Adrenal gland (tissue), 12 donors: ENCODE measurements around the gene ENTREP3. TPM values are rescaled to one million over a fixed set of nuclear protein-coding genes. Genes with fewer than 3 reads are reported as not detected.

Experiments
- DNase-seq, 7 donors: peaks; one replicate each; pipeline ENCODE4 v3.0.0-alpha.2; 2019 to 2020
- H3K27ac ChIP-seq, 5 donors: fragments of 200-600 bp; sonication (generic) in 4 of 5; 1 replicate in 3 of 5; 2 replicates in 2 of 5; pipeline versions ENCODE4 v1.5.1 to v1.8.0; 2016 to 2020; ENCODE audit warnings: mild to moderate bottlenecking in 1 of 5
- H3K27me3 ChIP-seq: fragments of 200-600 bp; 2 replicates; pipeline ENCODE4 v1.8.0; 2021
- H3K36me3 ChIP-seq, 2 donors: fragments of 200-600 bp; replicated peaks in 1 of 2; 1 replicate in 1 of 2; 2 replicates in 1 of 2; pipeline versions ENCODE4 v1.5.1 to v1.8.0; 2018 to 2022
- H3K4me1 ChIP-seq, 2 donors: fragments of 200-600 bp; replicated peaks in 1 of 2; 1 replicate in 1 of 2; 2 replicates in 1 of 2; pipeline versions ENCODE4 v1.5.1 to v1.8.0; 2018 to 2021
- H3K4me3 ChIP-seq, 4 donors: fragments of 200-600 bp; sonication (generic) in 3 of 4; one replicate each; pipeline ENCODE4 v1.5.1; 2016 to 2018
- H3K9me3 ChIP-seq, 3 donors: fragments of 200-600 bp; sonication (generic) in 1 of 3; replicated peaks in 1 of 3; 1 replicate in 2 of 3; 2 replicates in 1 of 3; pipeline versions ENCODE4 v1.5.1 to v1.8.0; 2016 to 2021
- POLR2A ChIP-seq, 2 donors: fragments of 450-650 bp; IDR thresholded peaks; one replicate each; pipeline ENCODE4 v1.6.1; 2017; ENCODE audit warnings: antibody characterized with exemption in 2 of 2, mild to moderate bottlenecking in 2 of 2, moderate library complexity in 1 of 2
- WGBS, 4 donors: extraction: QIAGEN DNeasy Blood & Tissue Kit in 2 of 4; methylation state at CpG; one replicate each; pipeline versions ENCODE4 v1.1.5 to v1.1.7; 2013 to 2017; 5-methylcytosine and 5-hydroxymethylcytosine counted together
- intact Hi-C, 2 donors: fragments of 100-400 bp; cut with DNase I; formaldehyde crosslinking; loops; one replicate each; pipeline versions ENCODE4 v1.14.1 to v1.15.0; 2022 to 2023
- polyA plus RNA-seq, 3 donors: library from polyadenylated mRNA; stranded (reverse); fragments of 200-250 nt in 2 of 3; fragments of 350-450 nt in 1 of 3; fragmentation: Illumina TruSeq in 1 of 3; extraction: RNeasy Lipid Tissue Mini Kit (QIAGEN cat#74804) in 1 of 3; gene quantifications; one replicate each; pipeline ENCODE4 v1.2.3, GENCODE V29; 2013 to 2014
- total RNA-seq, 9 donors: library from RNA; depleted of rRNA in 4 of 9; stranded (reverse); fragments of >200 nt in 4 of 9; fragments of 120-200 nt in 1 of 9; fragmentation: NEBNext Ultra II Directional in 1 of 9; extraction: Animal tissue kit (Norgen Biotek cat#: 25700) in 1 of 9; gene quantifications; one replicate each; pipeline versions ENCODE4 v1.1.0 to v1.2.4, GENCODE V29; 2013 to 2023
- TF ChIP-seq, protein P1 (sequence below), 6 experiments: fragments of 450-650 bp in 4 of 6; fragments of 200-600 bp in 2 of 6; sonication (generic) in 1 of 6; IDR thresholded peaks; 1 replicate in 5 of 6; 2 replicates in 1 of 6; pipeline versions ENCODE4 v1.5.1 to v1.8.0; 2016 to 2021; ENCODE audit warnings: antibody characterized with exemption in 6 of 6, mild to moderate bottlenecking in 2 of 6, moderate library complexity in 1 of 6
- donor health status: healthy with polysubstance abuse.
- donor health status: Bipolar disorder and iron deficiency.
- donor health status: DM: yes; HTN: yes; CAD: no.
- donor health status: DM: no; HTN: no; CAD: no.
- donor health status: DM: no; HTN: no; CAD: no.
- donor health status: DM: yes; HTN: yes; CAD: no.

The ENTREP3 gene
- total and polyA plus RNA-seq, 12 donors = 8.5 to 43.0 (median 26.4) TPM

DNA sequence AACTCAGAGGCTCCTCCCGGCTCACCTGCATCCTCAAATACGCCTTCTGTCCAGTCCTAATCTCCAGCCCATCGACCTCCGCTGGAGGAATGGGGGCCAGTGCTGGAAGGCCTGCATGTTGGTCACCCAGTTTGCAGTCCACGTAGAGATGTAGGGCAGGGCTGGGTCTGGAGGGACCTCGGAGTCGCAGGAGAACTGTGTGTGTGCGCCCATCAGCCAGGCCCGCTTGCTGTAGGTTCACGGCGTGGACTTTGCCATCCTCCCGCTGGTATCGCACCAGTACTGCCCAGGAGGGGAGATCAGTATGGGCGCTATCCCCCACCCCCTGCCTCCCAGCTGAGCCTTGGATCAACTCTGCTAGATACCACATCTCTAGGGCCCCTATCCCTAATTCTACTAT is 50.2 kb downstream of the ENTREP3 start:
- no peaks in the 10 kb centered on the region for H3K36me3 ChIP-seq
- no peak for TF ChIP-seq POLR2A (IDR thresholded peaks at IDR 0.05)
- TF ChIP-seq, protein P1, sequence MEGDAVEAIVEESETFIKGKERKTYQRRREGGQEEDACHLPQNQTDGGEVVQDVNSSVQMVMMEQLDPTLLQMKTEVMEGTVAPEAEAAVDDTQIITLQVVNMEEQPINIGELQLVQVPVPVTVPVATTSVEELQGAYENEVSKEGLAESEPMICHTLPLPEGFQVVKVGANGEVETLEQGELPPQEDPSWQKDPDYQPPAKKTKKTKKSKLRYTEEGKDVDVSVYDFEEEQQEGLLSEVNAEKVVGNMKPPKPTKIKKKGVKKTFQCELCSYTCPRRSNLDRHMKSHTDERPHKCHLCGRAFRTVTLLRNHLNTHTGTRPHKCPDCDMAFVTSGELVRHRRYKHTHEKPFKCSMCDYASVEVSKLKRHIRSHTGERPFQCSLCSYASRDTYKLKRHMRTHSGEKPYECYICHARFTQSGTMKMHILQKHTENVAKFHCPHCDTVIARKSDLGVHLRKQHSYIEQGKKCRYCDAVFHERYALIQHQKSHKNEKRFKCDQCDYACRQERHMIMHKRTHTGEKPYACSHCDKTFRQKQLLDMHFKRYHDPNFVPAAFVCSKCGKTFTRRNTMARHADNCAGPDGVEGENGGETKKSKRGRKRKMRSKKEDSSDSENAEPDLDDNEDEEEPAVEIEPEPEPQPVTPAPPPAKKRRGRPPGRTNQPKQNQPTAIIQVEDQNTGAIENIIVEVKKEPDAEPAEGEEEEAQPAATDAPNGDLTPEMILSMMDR (IDR thresholded peaks at IDR 0.05) = no peak
- no peak overlapping the region for H3K27ac ChIP-seq
- no peak overlapping the region for H3K4me3 ChIP-seq
- no peak for DNase-seq
- 92 to 94% (median 93%) methylated on average over 10 to 14 of the region's 14 CpGs for whole genome bisulfite sequencing, 4 donors
- no peaks in the 10 kb centered on the region for H3K9me3 ChIP-seq
- peaks cover 24 to 27% of the 10 kb centered on the region in 2 donors for H3K4me1 ChIP-seq
- no peaks in the 10 kb centered on the region for H3K27me3 ChIP-seq
- intact Hi-C loops = loop anchor here in 1 of 2 donors (5.0 kb wide), 1 partner anchor 37 kb away; a partner anchor contains a TSS

DNA sequence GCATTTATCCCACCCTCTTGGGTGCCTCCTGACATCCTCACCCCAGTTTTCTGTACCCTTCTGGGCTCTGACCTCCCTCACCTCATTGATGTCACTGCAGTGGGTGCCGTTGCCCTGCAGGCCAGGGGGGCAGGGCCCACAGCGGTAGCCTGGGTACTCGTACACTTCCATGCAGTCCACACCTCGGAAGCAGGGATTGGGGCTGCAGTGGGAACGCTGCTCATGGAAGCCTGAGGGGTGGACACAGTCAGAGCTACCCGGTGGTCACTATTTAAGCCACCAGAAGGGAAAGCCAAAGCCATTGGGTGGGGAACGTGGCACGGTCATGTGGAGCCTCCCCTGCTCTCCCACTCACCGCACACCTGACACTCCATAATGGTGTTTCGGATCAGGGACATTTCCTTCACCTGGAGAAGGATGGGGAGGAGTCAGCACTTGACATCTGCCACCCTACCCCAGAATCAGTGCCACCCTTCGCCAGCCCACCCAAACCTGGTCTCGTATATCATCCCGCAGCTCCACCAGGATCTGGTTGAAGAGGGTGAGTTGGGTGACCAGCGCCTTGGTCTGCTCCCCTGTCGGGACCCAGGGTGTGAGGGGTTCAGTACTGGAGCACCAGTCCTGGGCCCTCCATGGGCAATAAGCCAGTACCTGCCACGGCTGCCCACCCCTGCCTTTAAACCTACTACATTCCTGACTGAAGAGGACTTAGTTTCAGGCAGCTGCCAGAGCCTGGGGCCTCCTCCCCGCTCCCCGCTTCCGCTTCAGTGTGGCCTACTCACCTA is 52.4 kb downstream of the ENTREP3 start:
- TF ChIP-seq, protein P1 (IDR thresholded peaks at IDR 0.05) = no peak
- TF ChIP-seq POLR2A (IDR thresholded peaks at IDR 0.05) = no peak
- intact Hi-C loops = no loop called here
- peaks cover 13 to 16% of the 10 kb centered on the region in 2 donors for H3K4me1 ChIP-seq

GRCh38 chr1:155202198-155202597 is 53.1 kb downstream of the ENTREP3 start:
- no peaks in the 10 kb centered on the region for H3K36me3 ChIP-seq
- DNase-seq = no peak
- 81 to 91% (median 87%) methylated on average over 3 to 7 of the region's 7 CpGs for WGBS, 4 donors
- H3K4me3 ChIP-seq = no peak overlapping the region
- TF ChIP-seq POLR2A (IDR thresholded peaks at IDR 0.05) = no peak
- TF ChIP-seq, protein P1 (IDR thresholded peaks at IDR 0.05) = no peak
- no peak overlapping the region for H3K27ac ChIP-seq
- no peaks in the 10 kb centered on the region for H3K9me3 ChIP-seq
- no peaks in the 10 kb centered on the region for H3K27me3 ChIP-seq
- H3K4me1 ChIP-seq = peaks cover 11 to 13% of the 10 kb centered on the region in 2 donors
- intact Hi-C loops = no loop called here

More for the DNA sequence above, 52.4 kb downstream of the ENTREP3 start:
- H3K27me3 ChIP-seq = no peaks in the 10 kb centered on the region
- no peak overlapping the region for H3K4me3 ChIP-seq
- H3K27ac ChIP-seq = no peak overlapping the region
- no peaks in the 10 kb centered on the region for H3K36me3 ChIP-seq
- no peaks in the 10 kb centered on the region for H3K9me3 ChIP-seq
- no peak for DNase-seq
- 89 to 95% (median 91%) methylated on average over 14 to 19 of the region's 19 CpGs for WGBS, 4 donors

GRCh38 chr1:155200920-155201319 is 54.4 kb downstream of the ENTREP3 start:
- intact Hi-C loops = no loop called here
- Histone ChIP-seq H3K36me3 (no peaks in the 10 kb centered on the region), H3K27ac (no peak overlapping the region), H3K9me3 (no peaks in the 10 kb centered on the region), H3K27me3 (no peaks in the 10 kb centered on the region), H3K4me1 (peaks cover 10 to 18% of the 10 kb centered on the region in 2 donors), H3K4me3 (no peak overlapping the region)
- TF ChIP-seq, protein P1 (IDR thresholded peaks at IDR 0.05) = no peak
- no peak for TF ChIP-seq POLR2A (IDR thresholded peaks at IDR 0.05)
- DNase-seq = no peak
- WGBS, 4 donors = 92 to 94% (median 93%) methylated on average over 5 of the region's 5 CpGs
